DLD1 (cell line): Measurements from ENCODE around the gene CALR3.
"Not testable (repeated sequence)": the region's sequence is repeated elsewhere in the genome, so short reads cannot be mapped to it uniquely, and the experiment has no call there.

Source experiments
- in situ Hi-C: cut with HindIII; loops from 2 replicates; pipeline ENCODE4 v1.10.0; 2017; ENCODE audit warnings: low sequenced_read_pairs

CALR3 gene

GRCh38 chr19:16524991-16525734 lies 29.2 kb upstream of the CALR3 start:
- in situ Hi-C loops: no loop called here

DNA sequence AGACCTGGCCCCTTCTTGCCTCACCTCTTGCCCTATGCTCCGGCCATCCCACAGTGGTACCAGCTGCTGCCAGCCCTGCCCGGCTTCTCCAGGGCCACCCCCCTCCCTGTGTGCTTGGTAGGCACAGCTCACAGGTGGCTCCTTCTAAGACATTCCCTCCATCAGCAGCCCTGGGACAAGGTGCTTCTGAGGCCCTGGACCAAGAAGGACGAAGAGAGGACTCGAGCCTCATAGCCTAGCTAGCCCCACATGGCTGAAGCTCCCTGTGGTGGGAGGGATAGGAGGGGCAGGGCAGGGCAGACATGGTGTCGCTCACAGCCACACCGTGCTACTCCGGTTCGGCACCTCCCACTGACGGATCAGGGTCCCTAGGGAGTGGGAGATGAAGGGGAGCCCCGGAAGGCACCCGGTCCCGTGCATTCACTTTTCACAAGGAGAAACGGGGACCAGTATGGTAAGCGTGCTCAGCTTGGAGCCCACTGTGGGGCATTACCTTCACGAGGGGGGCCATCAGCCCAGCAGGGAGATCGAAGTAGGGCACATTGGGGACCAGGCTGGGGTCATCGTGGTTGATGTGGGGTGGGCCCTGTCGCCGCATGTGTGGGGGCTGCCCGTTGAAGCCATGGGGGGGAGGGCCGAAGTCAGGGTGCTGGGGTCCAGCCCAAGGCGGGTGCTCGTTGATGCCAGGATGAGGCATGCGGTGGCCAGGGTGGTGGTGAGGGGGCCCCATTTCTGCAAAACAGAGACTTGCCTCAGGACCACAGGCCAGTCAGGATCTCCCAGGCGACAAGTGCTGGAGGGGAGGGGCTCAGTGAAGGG lies 26.8 kb upstream of the CALR3 start:
- in situ Hi-C loops: no loop called here

GRCh38 chr19:16521715-16522289 lies 25.8 kb upstream of the CALR3 start:
- in situ Hi-C loops: no loop called here

GRCh38 chr19:16520986-16521624 lies 25.1 kb upstream of the CALR3 start:
- in situ Hi-C loops: no loop called here

DNA sequence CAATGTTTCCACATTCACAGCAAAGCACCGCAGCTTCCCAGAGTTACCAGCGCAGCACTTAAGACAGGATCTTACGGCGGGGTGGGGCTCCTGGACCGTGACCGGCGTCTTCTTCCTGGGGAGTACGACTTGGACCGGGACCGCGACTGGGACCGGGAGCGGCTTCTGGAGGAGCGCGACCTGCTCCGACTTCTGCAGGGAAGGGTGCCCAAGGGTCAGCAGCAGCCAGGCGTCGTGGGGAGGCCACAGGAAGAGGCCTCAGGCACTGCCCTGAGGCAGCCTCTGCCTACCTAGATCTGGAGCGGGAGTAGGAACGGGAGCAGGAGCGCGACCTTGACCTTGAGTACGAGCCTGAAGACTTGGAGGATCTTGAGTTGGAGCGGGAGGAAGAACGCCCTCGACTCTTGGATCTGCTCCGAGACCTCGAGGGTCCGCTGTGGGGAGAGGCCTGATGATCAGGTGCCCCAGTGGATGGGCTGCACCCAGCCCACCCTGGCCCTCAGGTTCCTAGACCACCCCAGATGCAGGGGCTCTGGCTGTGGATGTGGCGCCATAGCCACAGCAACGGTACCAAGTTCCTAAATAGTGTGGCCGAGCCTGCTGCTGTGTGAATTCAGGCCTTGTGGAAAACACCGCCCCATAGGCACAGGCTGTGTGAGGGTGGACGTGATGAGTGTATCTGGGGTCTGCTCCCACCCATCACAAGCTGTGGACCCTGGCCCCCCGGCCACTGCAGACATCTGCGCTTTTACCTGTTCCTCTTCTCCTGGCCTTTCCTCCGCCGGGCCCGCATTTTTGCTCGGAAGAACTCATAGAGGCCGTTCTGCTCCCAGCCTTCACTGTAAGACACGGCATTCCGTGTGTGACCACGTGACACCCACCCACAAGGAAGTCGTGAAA lies 24.4 kb upstream of the CALR3 start:
- in situ Hi-C loops: no loop called here

GRCh38 chr19:16519230-16519687 lies 23.3 kb upstream of the CALR3 start:
- in situ Hi-C loops: no loop called here

DNA sequence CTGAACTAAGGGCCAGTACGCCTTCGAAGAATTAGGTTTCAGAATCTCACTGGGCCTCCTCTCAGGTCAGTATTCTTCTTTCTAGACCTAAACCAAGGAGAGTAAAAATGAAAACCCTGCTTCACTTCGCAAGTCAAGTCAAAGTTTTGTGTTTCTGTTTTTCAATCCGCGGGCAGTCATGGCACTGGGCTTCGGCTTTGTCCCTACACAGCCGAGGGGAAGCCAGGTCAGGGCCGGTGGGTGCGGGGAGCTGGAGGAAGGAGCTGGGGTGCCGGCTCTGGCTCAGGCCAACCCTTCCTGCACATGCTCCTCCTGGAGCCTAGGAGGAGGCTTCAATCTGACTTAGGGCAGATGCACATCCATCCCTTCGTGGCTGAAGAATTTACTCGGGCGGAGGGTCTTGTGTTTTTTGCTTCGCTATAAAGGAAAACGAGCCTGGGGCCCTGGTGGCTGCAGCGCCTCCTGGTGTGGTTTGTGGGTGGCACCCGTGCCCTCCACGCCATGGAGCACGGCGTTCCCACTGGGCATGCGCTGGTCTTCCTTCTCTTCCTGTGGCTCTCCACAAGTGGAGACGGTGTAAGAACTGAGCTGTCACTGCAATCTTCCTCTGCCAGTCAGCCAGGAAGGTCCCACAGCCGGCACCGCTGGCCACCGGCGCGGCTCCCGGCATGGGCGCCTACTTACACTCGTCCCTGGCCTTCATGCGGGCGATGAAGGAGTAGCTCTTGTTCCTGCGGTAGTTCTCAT lies 22.7 kb upstream of the CALR3 start:
- in situ Hi-C loops: no loop called here

GRCh38 chr19:16518061-16518460 lies 22.1 kb upstream of the CALR3 start:
- in situ Hi-C loops: no loop called here

GRCh38 chr19:16516923-16517610 lies 21.1 kb upstream of the CALR3 start:
- in situ Hi-C loops: no loop called here

- in situ Hi-C loops: no loop called here
Measured at GRCh38 chr19:16516381-16516780, 20.4 kb upstream of the CALR3 start.

DNA sequence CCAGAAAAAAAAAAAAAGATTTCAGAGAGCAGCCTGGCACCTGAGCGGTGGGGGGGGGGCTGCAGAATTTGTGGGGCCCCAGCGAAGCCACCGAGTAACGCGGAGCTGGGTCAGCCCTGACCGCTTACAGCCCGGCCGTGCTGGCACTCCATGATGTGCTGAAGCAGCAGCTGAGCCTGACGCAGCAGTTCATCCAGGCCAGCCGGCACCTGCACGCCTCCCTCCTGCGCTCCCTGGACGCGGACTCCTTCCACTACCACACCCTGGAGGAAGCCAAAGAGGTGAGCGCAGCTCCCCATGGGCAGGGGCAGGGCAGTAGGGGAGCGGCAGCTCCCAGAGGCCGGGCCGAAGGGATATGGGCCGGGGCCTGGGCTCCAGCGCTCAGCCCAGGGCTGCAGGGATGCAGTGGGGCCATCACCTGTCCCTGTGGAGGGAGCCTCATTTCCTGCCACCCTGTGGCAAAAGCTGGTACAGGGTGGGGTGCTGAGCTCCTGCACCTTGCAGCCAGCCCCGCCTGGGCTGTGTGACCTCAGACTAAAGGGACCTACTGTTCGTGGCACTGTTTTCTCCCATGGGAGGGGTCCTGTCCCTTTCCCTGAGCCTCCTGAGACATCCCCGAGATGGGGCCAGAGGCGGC lies 18.5 kb upstream of the CALR3 start:
- in situ Hi-C loops: no loop called here

DNA sequence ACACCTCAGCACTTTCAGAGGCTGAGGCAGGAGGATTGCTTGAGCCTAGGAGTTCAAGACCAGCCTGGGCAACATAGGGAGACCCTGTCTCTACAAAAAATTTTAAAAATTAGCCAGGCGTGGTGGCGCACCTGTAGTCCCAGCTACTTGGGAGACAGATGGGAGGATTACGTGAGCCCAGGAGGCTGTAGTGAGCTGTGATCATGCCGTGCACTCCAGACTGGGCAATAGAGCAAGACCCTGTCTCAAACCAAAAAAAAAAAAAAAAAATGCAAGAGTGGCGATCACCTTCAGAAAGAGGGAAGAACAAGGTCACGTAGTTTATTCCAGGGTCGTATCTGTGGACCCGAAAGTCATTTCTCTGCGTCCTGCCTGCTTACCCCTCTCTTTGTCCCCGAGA lies 16.6 kb upstream of the CALR3 start:
- in situ Hi-C loops: not testable (repeated sequence)

- in situ Hi-C loops: no loop called here
Measured at GRCh38 chr19:16509141-16510061, 13.4 kb upstream of the CALR3 start.

GRCh38 chr19:16508546-16508945 lies 12.6 kb upstream of the CALR3 start:
- in situ Hi-C loops: no loop called here

- in situ Hi-C loops: no loop called here
Measured at GRCh38 chr19:16506961-16507360, 11.0 kb upstream of the CALR3 start.

DNA sequence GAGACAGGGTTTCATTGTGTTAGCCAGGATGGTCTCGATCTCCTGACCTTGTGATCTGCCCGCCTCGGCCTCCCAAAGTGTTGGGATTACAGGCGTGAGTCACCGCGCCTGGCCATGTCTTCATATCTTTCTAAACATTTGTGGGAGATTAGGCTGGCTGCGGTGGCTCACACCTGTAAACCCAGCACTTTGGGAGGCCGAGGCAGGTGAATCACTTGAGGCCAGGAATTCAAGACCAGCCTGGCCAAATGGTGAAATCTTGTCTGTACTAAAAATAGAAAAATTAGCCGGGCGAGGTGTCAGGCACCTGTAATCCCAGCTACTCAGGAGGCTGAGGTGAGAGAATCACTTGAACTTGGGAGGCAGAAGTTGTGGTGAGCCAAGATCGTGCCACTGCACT lies 10.2 kb upstream of the CALR3 start:
- in situ Hi-C loops: not testable (repeated sequence)

GRCh38 chr19:16504271-16504670 lies 8.3 kb upstream of the CALR3 start:
- in situ Hi-C loops: no loop called here

DNA sequence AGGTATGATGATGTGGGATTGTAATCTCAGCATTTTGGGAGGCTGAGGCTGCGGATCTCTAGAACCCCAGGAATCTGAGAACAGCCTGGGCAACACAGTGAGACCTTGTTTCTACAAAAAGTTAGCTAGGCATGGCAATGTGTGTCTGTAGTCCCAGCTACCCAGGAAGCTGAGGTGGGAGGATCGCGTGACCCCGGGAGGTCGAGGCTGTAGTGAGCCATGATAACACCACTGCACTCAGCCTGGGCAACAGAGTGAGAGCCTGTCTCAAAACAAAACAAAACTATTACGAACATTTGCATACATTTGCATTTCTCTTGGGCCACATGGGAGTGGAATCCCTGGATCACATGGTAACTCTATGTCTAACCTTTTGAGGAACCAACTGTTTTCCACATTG lies 1.9 kb upstream of the CALR3 start:
- in situ Hi-C loops: no loop called here
